Stomach smooth muscle (tissue), 2 donors: Measurements from ENCODE around the gene SYMPK.
"Not testable (repeated sequence)": the region's sequence is repeated elsewhere in the genome, so short reads cannot be mapped to it uniquely, and the experiment has no call there.

ENCODE experiments used
- H3K27ac ChIP-seq: one replicate; pipeline ENCODE4 v1.7.0; 2013; ENCODE audit warnings: mild to moderate bottlenecking, low read length, inconsistent platforms
- H3K27me3 ChIP-seq, 2 donors: one replicate each; pipeline ENCODE4 v1.7.0; 2013; ENCODE audit warnings: low read length in 2 of 2; ENCODE audit not compliant: insufficient read depth in 2 of 2, control insufficient read depth in 1 of 2
- H3K36me3 ChIP-seq, 2 donors: one replicate each; pipeline ENCODE4 v1.7.0; 2013; ENCODE audit warnings: low read length in 2 of 2; ENCODE audit not compliant: control insufficient read depth in 2 of 2, insufficient read depth in 2 of 2
- H3K4me1 ChIP-seq: one replicate; pipeline ENCODE4 v1.7.0; 2013; ENCODE audit warnings: low read length; ENCODE audit not compliant: control insufficient read depth, insufficient read depth
- H3K4me3 ChIP-seq, 2 donors: one replicate each; pipeline ENCODE4 v1.7.0; 2013; ENCODE audit warnings: low read length in 2 of 2
- H3K9ac ChIP-seq, 2 donors: one replicate each; pipeline ENCODE4 v1.7.0; 2013; ENCODE audit warnings: low read length in 2 of 2, mild to moderate bottlenecking in 1 of 2
- H3K9me3 ChIP-seq, 2 donors: one replicate each; pipeline ENCODE4 v1.7.0; 2013; ENCODE audit warnings: low read length in 2 of 2; ENCODE audit not compliant: control insufficient read depth in 2 of 2
- donor health status: healthy.
- donor health status: Pancreatic carcinoma.

SYMPK gene

DNA sequence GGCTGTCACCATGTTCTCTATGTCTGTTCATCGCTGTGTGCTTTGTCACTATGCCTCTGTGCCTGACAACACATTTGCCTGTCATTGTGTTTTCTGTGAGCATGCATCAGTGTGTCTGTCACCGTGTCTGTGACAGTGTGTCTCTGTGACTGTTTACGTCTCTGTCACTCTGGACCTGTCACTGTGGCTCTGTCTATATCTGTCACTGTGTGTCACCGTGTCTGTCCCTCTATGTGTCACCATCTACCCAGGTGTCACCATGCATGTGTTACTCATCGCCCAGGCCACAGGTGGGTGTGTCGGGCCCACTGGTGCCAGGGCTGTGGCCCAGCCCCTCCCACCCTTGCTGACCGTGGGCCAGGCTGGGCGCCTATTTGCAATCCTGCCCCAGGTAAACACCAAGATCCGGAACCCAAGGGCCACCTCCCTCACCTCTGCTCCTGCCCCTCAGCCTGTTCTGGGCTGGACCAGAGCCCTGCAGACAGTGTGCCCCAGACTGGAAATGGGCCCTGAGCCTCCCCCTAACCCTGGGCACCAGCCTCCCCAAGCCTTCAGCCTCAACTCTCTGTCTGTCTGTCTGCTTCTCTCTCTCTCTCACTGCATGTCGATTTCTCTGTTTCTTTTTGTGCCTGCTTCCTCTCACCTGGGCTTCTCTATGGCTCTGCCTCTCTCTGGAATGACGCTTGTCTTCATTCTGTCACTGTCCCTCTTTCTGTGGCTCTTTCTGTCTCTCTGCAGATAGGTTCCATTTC lies 15.3 kb upstream of the SYMPK start:
- peaks cover 19% of the 10 kb centered on the region for H3K4me1 ChIP-seq
- no peaks in the 10 kb centered on the region for H3K36me3 ChIP-seq
- H3K4me3 ChIP-seq, result no peak overlapping the region
- H3K27me3 ChIP-seq, result peaks cover 5 to 10% of the 10 kb centered on the region in 2 donors
- no peak overlapping the region for H3K27ac ChIP-seq
- no peak overlapping the region for H3K9ac ChIP-seq
- H3K9me3 ChIP-seq, result no peaks in the 10 kb centered on the region

GRCh38 chr19:45876411-45877197 lies 13.7 kb upstream of the SYMPK start:
- Histone ChIP-seq H3K9ac (peak overlapping the region; percentile 35 to 36), H3K4me3 (peak overlapping the region in 1 of 2 donors; percentile 8), H3K4me1 (peaks cover 6% of the 10 kb centered on the region), H3K27me3 (peaks cover 5 to 10% of the 10 kb centered on the region in 2 donors), H3K27ac (no peak overlapping the region), H3K36me3 (no peaks in the 10 kb centered on the region), H3K9me3 (no peaks in the 10 kb centered on the region)

DNA sequence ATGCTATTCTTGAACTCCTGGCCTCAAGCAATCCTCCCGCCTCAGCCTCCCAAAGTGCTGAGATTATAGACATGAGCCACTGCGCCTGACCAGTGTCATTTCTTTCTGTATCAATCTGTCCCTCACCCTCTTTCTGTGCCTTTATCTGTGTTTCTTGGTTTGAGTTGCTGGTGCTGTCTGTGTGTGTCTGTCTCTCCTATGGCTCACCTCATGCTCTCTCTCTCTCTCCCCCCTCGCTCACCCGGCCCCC lies 13.1 kb upstream of the SYMPK start:
- Histone ChIP-seq H3K4me1 (peaks cover 6% of the 10 kb centered on the region), H3K4me3 (no peak overlapping the region), H3K27ac (no peak overlapping the region), H3K9me3 (no peaks in the 10 kb centered on the region), H3K9ac (peak overlapping the region; percentile 35 to 36), H3K36me3 (no peaks in the 10 kb centered on the region), H3K27me3 (peaks cover 5 to 10% of the 10 kb centered on the region in 2 donors)

- Histone ChIP-seq H3K36me3 (no peaks in the 10 kb centered on the region), H3K4me1 (peaks cover 6% of the 10 kb centered on the region), H3K9me3 (no peaks in the 10 kb centered on the region), H3K27me3 (peaks cover 5 to 10% of the 10 kb centered on the region in 2 donors), H3K27ac (no peak overlapping the region), H3K4me3 (no peak overlapping the region), H3K9ac (no peak overlapping the region)
Measured at GRCh38 chr19:45874620-45874966, 11.6 kb upstream of the SYMPK start.

GRCh38 chr19:45873219-45873772 lies 10.3 kb upstream of the SYMPK start:
- H3K27ac ChIP-seq, result no peak overlapping the region
- H3K9ac ChIP-seq, result no peak overlapping the region
- H3K27me3 ChIP-seq, result peaks cover 5 to 8% of the 10 kb centered on the region in 2 donors
- H3K36me3 ChIP-seq, result no peaks in the 10 kb centered on the region
- no peaks in the 10 kb centered on the region for H3K9me3 ChIP-seq
- H3K4me3 ChIP-seq, result no peak overlapping the region
- H3K4me1 ChIP-seq, result peaks cover 6% of the 10 kb centered on the region

DNA sequence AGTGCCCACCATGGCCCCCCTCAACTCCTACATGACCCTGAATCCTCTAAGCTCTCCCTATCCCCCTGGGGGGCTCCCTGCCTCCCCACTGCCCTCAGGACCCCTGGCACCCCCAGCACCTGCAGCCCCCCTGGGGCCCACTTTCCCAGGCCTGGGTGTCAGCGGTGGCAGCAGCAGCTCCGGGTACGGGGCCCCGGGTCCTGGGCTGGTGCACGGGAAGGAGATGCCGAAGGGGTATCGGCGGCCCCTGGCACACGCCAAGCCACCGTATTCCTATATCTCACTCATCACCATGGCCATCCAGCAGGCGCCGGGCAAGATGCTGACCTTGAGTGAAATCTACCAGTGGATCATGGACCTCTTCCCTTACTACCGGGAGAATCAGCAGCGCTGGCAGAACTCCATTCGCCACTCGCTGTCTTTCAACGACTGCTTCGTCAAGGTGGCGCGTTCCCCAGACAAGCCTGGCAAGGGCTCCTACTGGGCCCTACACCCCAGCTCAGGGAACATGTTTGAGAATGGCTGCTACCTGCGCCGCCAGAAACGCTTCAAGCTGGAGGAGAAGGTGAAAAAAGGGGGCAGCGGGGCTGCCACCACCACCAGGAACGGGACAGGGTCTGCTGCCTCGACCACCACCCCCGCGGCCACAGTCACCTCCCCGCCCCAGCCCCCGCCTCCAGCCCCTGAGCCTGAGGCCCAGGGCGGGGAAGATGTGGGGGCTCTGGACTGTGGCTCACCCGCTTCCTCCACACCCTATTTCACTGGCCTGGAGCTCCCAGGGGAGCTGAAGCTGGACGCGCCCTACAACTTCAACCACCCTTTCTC lies 9.4 kb upstream of the SYMPK start:
- no peak overlapping the region for H3K9ac ChIP-seq
- H3K4me3 ChIP-seq, result no peak overlapping the region
- H3K27me3 ChIP-seq, result peaks cover 0 to 5% of the 10 kb centered on the region in 2 donors
- no peaks in the 10 kb centered on the region for H3K36me3 ChIP-seq
- H3K9me3 ChIP-seq, result no peaks in the 10 kb centered on the region
- no peak overlapping the region for H3K27ac ChIP-seq
- peaks cover 6% of the 10 kb centered on the region for H3K4me1 ChIP-seq

DNA sequence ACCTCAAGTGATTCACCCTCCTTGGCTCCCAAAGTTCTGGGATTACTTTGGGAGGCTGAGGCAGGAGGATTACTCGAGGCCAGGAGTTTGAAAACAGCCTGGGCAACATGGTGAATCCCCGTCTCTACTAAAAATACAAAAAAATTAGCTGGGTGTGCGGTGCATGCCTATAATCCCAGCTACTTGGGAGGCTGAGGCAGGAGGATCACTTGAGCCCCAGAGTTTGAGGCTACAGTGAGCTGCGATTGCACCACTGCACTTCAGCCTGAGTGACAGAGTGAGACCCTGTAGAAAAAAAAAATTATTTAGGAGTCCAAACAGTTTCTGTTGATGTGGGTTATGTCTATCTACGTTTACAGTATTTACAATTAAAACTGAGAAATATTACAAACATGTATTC lies 7.9 kb upstream of the SYMPK start:
- Histone ChIP-seq H3K4me1 (no peaks in the 10 kb centered on the region), H3K36me3 (no peaks in the 10 kb centered on the region), H3K27me3 (peaks cover 0 to under 1% of the 10 kb centered on the region in 2 donors), H3K9ac (no peak overlapping the region), H3K4me3 (no peak overlapping the region), H3K27ac (no peak overlapping the region), H3K9me3 (no peaks in the 10 kb centered on the region)

DNA sequence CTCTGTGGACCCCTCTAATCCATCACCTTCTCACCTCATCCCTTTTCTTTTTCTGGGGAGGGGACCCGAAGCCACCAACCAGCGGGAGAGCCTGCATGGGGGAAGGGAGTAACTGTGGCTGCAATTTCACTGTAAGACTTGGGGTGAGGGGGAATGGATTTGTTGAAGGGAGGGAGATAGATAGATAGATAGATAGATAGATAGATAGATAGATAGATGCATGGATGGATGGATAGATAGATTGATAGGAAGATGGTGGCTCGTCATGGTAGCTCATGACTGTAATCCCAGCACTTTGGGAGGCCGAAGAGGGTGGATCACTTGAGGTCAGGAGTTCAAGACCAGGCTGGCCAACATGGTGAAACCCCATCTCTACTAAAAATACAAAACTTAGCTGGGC lies 4.3 kb upstream of the SYMPK start:
- not testable (repeated sequence) for H3K27ac ChIP-seq, H3K9ac ChIP-seq, H3K4me1 ChIP-seq, H3K9me3 ChIP-seq, H3K36me3 ChIP-seq, H3K4me3 ChIP-seq
- H3K27me3 ChIP-seq, result peaks cover 18 to 24% of the 10 kb centered on the region in 2 donors

DNA sequence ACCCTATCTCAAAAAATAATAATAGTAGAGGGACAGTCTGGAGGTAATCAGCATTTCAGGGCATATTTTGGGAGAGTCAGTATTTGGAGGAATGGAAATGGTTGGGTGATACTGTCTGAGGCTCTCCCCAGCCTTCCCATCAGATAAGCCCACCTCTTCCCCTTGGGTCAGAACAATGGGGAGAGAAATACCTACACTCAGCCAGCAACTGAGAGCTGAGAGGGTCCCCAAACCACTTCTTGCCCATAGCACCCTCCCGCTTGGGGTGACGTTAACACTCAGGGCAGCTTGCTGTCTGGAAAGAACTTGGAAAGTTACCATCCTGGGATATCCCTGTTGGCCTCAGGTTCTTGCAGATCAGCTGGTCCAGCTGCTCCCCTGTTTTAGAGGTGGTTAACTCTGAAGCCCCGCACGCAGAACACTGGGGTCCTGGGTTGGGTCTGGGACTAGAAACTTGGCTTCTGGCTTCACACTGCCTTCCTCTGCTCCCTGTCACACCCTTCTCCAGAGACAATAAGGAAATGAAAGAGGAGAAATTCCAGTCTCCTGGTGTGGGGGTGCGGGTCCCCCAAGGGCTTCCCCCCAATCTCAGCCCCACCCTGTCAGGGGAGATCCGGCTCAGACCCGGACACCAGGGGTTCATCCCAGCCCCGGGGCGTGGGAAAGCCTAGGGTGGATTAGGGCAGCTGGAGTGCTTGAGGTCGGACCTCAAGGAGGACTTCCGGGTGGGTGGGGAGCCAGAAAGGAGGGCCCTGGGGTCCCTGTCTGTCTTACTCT lies 3.6 kb upstream of the SYMPK start:
- no peak overlapping the region for H3K27ac ChIP-seq
- no peaks in the 10 kb centered on the region for H3K9me3 ChIP-seq
- peaks cover 18 to 24% of the 10 kb centered on the region in 2 donors for H3K27me3 ChIP-seq
- H3K4me3 ChIP-seq, result no peak overlapping the region
- H3K9ac ChIP-seq, result no peak overlapping the region
- H3K36me3 ChIP-seq, result no peaks in the 10 kb centered on the region
- peaks cover 11% of the 10 kb centered on the region for H3K4me1 ChIP-seq
